SK-N-SH (cell line): Measurements from ENCODE around the gene PLCG2. TPM values are rescaled to one million over a fixed set of nuclear protein-coding genes. Genes with fewer than 3 reads are reported as not detected.

ENCODE experiments used
- CTCF ChIA-PET: fragments of 300-600, 350-600 bp; formaldehyde crosslinking; extraction: SDS; loops from one replicate; lab custom pipeline; 2021; lab: Yijun Ruan, JAX
- POLR2A ChIA-PET: fragments of 350-600 bp; sonication (Branson Sonifier 250); formaldehyde crosslinking; extraction: SDS; loops from one replicate; lab custom pipeline; 2020; ENCODE audit warnings: antibody characterized with exemption, inconsistent platforms; lab: Yijun Ruan, JAX
- DNase-seq: peaks from one replicate; pipeline ENCODE4 v3.0.0; 2012
- H2AFZ ChIP-seq: fragments of 200-600 bp; sonication (generic); 2 replicates; pipeline ENCODE4 v1.8.1; 2016; ENCODE audit warnings: antibody characterized with exemption, mild to moderate bottlenecking, low read depth
- H3F3A ChIP-seq: fragments of 200-600 bp; sonication (generic); replicated peaks from 2 replicates; pipeline ENCODE3; 2016; ENCODE audit warnings: antibody characterized with exemption, mild to moderate bottlenecking; ENCODE audit not compliant: insufficient read depth
- H3K27ac ChIP-seq, 2 experiments: fragments of 200-500 bp in 1 of 2; fragments of 200-600 bp in 1 of 2; sonication (Bioruptor generic) in 1 of 2; sonication (generic), shearing (Covaris generic) in 1 of 2; 2 replicates each; pipeline versions ENCODE4 v1.5.1 to v1.6.1; 2014 to 2016; ENCODE audit warnings: low read depth in 2 of 2, inconsistent platforms in 1 of 2, low read length in 1 of 2, mild to moderate bottlenecking in 1 of 2, mixed read lengths in 1 of 2
- H3K27me3 ChIP-seq: fragments of 200-600 bp; sonication (generic), shearing (Covaris generic); 2 replicates; pipeline ENCODE4 v1.6.1; 2016; ENCODE audit warnings: mixed run types; ENCODE audit not compliant: insufficient read depth
- H3K36me3 ChIP-seq, 2 experiments: fragments of 200-500 bp in 1 of 2; fragments of 200-600 bp in 1 of 2; sonication (Bioruptor generic) in 1 of 2; sonication (generic) in 1 of 2; replicated peaks in 1 of 2; 2 replicates each; pipeline versions ENCODE3 to v1.5.1; 2014 to 2016; ENCODE audit warnings: low read length in 1 of 2, mild to moderate bottlenecking in 1 of 2; ENCODE audit not compliant: insufficient read depth in 2 of 2, control insufficient read depth in 1 of 2
- H3K4me1 ChIP-seq, 2 experiments: fragments of 200-500 bp in 1 of 2; fragments of 200-600 bp in 1 of 2; sonication (Bioruptor generic) in 1 of 2; sonication (generic), shearing (Covaris generic) in 1 of 2; 2 replicates each; pipeline versions ENCODE4 v1.5.1 to v1.6.1; 2014 to 2016; ENCODE audit warnings: low read depth in 1 of 2, low read length in 1 of 2, mixed run types in 1 of 2; ENCODE audit not compliant: insufficient read depth in 2 of 2, control insufficient read depth in 1 of 2
- H3K4me2 ChIP-seq: fragments of 200-600 bp; sonication (generic), shearing (Covaris generic); 2 replicates; pipeline ENCODE4 v1.6.1; 2017; ENCODE audit warnings: mixed run types
- H3K4me3 ChIP-seq, 2 experiments: fragments of 200-500 bp in 1 of 2; fragments of 200-600 bp in 1 of 2; sonication (Bioruptor generic) in 1 of 2; sonication (generic), shearing (Covaris generic) in 1 of 2; 2 replicates each; pipeline versions ENCODE4 v1.5.1 to v1.8.1; 2014 to 2016; ENCODE audit warnings: low read depth in 2 of 2, inconsistent platforms in 1 of 2, low read length in 1 of 2, mild to moderate bottlenecking in 1 of 2, mixed read lengths in 1 of 2, moderate library complexity in 1 of 2
- H3K79me2 ChIP-seq: fragments of 200-600 bp; sonication (generic); 2 replicates; pipeline ENCODE4 v1.8.1; 2017; ENCODE audit warnings: mild to moderate bottlenecking; ENCODE audit not compliant: insufficient read depth
- H3K9ac ChIP-seq: fragments of 200-600 bp; sonication (generic); 2 replicates; pipeline ENCODE4 v1.6.1; 2017; ENCODE audit warnings: mixed run types
- H3K9me2 ChIP-seq: fragments of 200-600 bp; sonication (generic); 2 replicates; pipeline ENCODE4 v1.6.1; 2017; ENCODE audit warnings: mixed run types
- H3K9me3 ChIP-seq: fragments of 200-600 bp; sonication (generic); 2 replicates; pipeline ENCODE4 v1.6.1; 2017; ENCODE audit warnings: mixed run types, mild to moderate bottlenecking, moderate library complexity
- H4K20me1 ChIP-seq: fragments of 200-600 bp; sonication (generic); 2 replicates; pipeline ENCODE4 v1.6.1; 2017; ENCODE audit warnings: mild to moderate bottlenecking, mixed run types; ENCODE audit not compliant: insufficient read depth
- FOXJ3 ChIP-seq: sonication (generic); formaldehyde crosslinking; IDR thresholded peaks from 2 replicates; pipeline ENCODE4 v1.5.1; 2020; ENCODE audit warnings: mild to moderate bottlenecking, missing genetic modification reagents
- IRF3 ChIP-seq: fragments of 150-350 bp; IDR thresholded peaks from 2 replicates; pipeline ENCODE4 v1.6.1; 2016; ENCODE audit warnings: mild to moderate bottlenecking, low read depth, low read length
- POLR2AphosphoS5 ChIP-seq: IDR thresholded peaks from 2 replicates; pipeline ENCODE4 v1.6.1; 2012; ENCODE audit warnings: low read depth, low read length
- REST ChIP-seq: IDR thresholded peaks from 2 replicates; pipeline ENCODE4 v1.6.1; 2012; ENCODE audit warnings: mild to moderate bottlenecking, low read depth, low read length, moderate library complexity
- TAF1 ChIP-seq: IDR thresholded peaks from 2 replicates; pipeline ENCODE4 v1.6.1; 2012; ENCODE audit warnings: low read depth, mild to moderate bottlenecking, low read length, moderate library complexity, borderline replicate concordance
- TCF12 ChIP-seq: IDR thresholded peaks from 2 replicates; pipeline ENCODE4 v1.4.0; 2012
- WGBS: methylation state at CpG from one replicate; pipeline ENCODE4 v1.1.6; 2017; ENCODE audit warnings: low lambda C conversion rate; 5-methylcytosine and 5-hydroxymethylcytosine counted together
- polyA plus RNA-seq, 3 experiments: library from polyadenylated mRNA; depleted of rRNA; stranded (reverse); fragments of >200 nt; gene quantifications; 2 replicates each; pipeline ENCODE4 v1.2.3, GENCODE V29; 2012

The PLCG2 gene
- polyA plus RNA-seq, 1 of the 3 experiments (the other 2 are of a cell fraction): 0.23 TPM

GRCh38 chr16:81907681-81908080, 128.6 kb downstream of the PLCG2 start:
- no peaks in the 10 kb centered on the region for H3K9me3 ChIP-seq
- H3K27me3 ChIP-seq: no peaks in the 10 kb centered on the region
- no peak overlapping the region for H3K27ac ChIP-seq
- H3K36me3 ChIP-seq: no peaks in the 10 kb centered on the region
- H3K9me2 ChIP-seq: no peaks in the 10 kb centered on the region
- H3K4me1 ChIP-seq: no peaks in the 10 kb centered on the region
- 34% methylated on average over 3 of the region's 8 CpGs for WGBS
- H2AFZ ChIP-seq: 0 out of 2 replicates have a peak overlapping the region, but pooled peaks have one; percentile 59
- DNase-seq: no peak
- H3K4me3 ChIP-seq: no peak overlapping the region
- H3K79me2 ChIP-seq: no peaks in the 10 kb centered on the region
- TF ChIP-seq FOXJ3: no peak
- H3K4me2 ChIP-seq: no peak overlapping the region
- ChIA-PET POLR2A (no interaction called here), CTCF (interaction anchor here (0.7 to 1.1 kb wide), 3 partner anchors 16 to 322 kb away, joined by 3 read pairs; no protein-coding TSS in a partner anchor)
- H3F3A ChIP-seq: no peaks in the 10 kb centered on the region
- no peak overlapping the region for H3K9ac ChIP-seq
- no peaks in the 10 kb centered on the region for H4K20me1 ChIP-seq

- no peak for TF ChIP-seq POLR2AphosphoS5
- TF ChIP-seq IRF3: no peak
- no peak for TF ChIP-seq REST
- no peak for TF ChIP-seq TCF12
- TF ChIP-seq TAF1: no peak
- Histone ChIP-seq H3K4me1 (no peaks in the 10 kb centered on the region), H3K27me3 (no peaks in the 10 kb centered on the region), H3K9me2 (no peaks in the 10 kb centered on the region), H3K36me3 (no peaks in the 10 kb centered on the region), H3K27ac (no peak overlapping the region), H3K9ac (no peak overlapping the region), H3K4me3 (no peak overlapping the region), H4K20me1 (no peaks in the 10 kb centered on the region), H3K4me2 (no peak overlapping the region), H3F3A (no peaks in the 10 kb centered on the region), H2AFZ (no peak overlapping the region), H3K79me2 (no peaks in the 10 kb centered on the region), H3K9me3 (no peaks in the 10 kb centered on the region)
- WGBS: 44% methylated on average over 16 of the region's 16 CpGs
- DNase-seq: no peak
- ChIA-PET POLR2A (no interaction called here), CTCF (interaction anchor here (0.5 to 1.1 kb wide), 2 partner anchors 17 to 43 kb away, joined by 3 read pairs; no protein-coding TSS in a partner anchor)
Observed at GRCh38 chr16:81908466-81909262, 129.6 kb downstream of the PLCG2 start.
